HepG2 (cell line): ENCODE results near the gene MRPL2. TPM values are rescaled to one million over a fixed set of nuclear protein-coding genes. Genes with fewer than 3 reads are reported as not detected.

ENCODE experiments used
- ATF3 ChIP-seq: sonication (generic); formaldehyde crosslinking; IDR thresholded peaks from 2 replicates; pipeline ENCODE4 v1.4.0; 2020; ENCODE audit warnings: missing genetic modification reagents
- CREM ChIP-seq, 2 experiments: sonication (generic) in 1 of 2; formaldehyde crosslinking in 1 of 2; IDR thresholded peaks; 2 replicates each; pipeline versions ENCODE4 v1.4.0 to v1.6.1; 2016 to 2020; ENCODE audit warnings: antibody characterized with exemption in 1 of 2, mild to moderate bottlenecking in 1 of 2, missing genetic modification reagents in 1 of 2
- HOXD1 ChIP-seq: sonication (generic); formaldehyde crosslinking; IDR thresholded peaks from 2 replicates; pipeline ENCODE4 v1.5.0; 2020; ENCODE audit warnings: missing genetic modification reagents
- MBD4 ChIP-seq: IDR thresholded peaks from 2 replicates; pipeline ENCODE4 v1.6.1; 2012; ENCODE audit warnings: low read length, inconsistent platforms, borderline replicate concordance
- MED1 ChIP-seq: sonication (generic); formaldehyde crosslinking; IDR thresholded peaks from 2 replicates; pipeline ENCODE4 v1.4.0; 2020; ENCODE audit warnings: missing genetic modification reagents
- NR2F6 ChIP-seq, 2 experiments: IDR thresholded peaks; 2 replicates each; pipeline ENCODE4 v1.6.1; 2016; ENCODE audit warnings: antibody characterized with exemption in 1 of 2, mild to moderate bottlenecking in 1 of 2
- RBFOX2 ChIP-seq: fragments of 200-400 bp; formaldehyde crosslinking; IDR thresholded peaks from 2 replicates; pipeline ENCODE4 v1.6.1; 2017; ENCODE audit warnings: low read depth, mild to moderate bottlenecking, low read length
- SNAI1 ChIP-seq: sonication (generic); formaldehyde crosslinking; IDR thresholded peaks from 2 replicates; pipeline ENCODE4 v1.5.0; 2020; ENCODE audit warnings: mild to moderate bottlenecking, missing genetic modification reagents, borderline replicate concordance
- SNAPC2 ChIP-seq: sonication (generic); formaldehyde crosslinking; IDR thresholded peaks from 2 replicates; pipeline ENCODE4 v1.8.1; 2022; ENCODE audit warnings: mild to moderate bottlenecking, missing genetic modification reagents
- SPEN ChIP-seq: sonication (generic); formaldehyde crosslinking; IDR thresholded peaks from 2 replicates; pipeline ENCODE4 v1.5.1; 2020; ENCODE audit warnings: low read depth, mild to moderate bottlenecking, missing genetic modification reagents
- SRY ChIP-seq: sonication (generic); formaldehyde crosslinking; IDR thresholded peaks from 2 replicates; pipeline ENCODE4 v1.8.0; 2022; ENCODE audit warnings: mild to moderate bottlenecking, missing genetic modification reagents
- TMF1 ChIP-seq: sonication (generic); formaldehyde crosslinking; IDR thresholded peaks from 2 replicates; pipeline ENCODE4 v1.8.1; 2022; ENCODE audit warnings: low read depth, missing genetic modification reagents
- ZBTB8A ChIP-seq: sonication (generic); formaldehyde crosslinking; IDR thresholded peaks from 2 replicates; pipeline ENCODE4 v1.4.0; 2020; ENCODE audit warnings: mild to moderate bottlenecking, low read depth, missing genetic modification reagents, borderline replicate concordance
- ZFAT ChIP-seq: sonication (generic); formaldehyde crosslinking; conservative IDR thresholded peaks from 2 replicates; pipeline ENCODE4 v1.8.1; 2023; ENCODE audit warnings: missing genetic modification reagents, inconsistent platforms
- ZNF773 ChIP-seq: sonication (generic); formaldehyde crosslinking; IDR thresholded peaks from 2 replicates; pipeline ENCODE4 v1.4.0; 2020; ENCODE audit warnings: missing genetic modification reagents, borderline replicate concordance
- polyA plus RNA-seq, 8 experiments: library from polyadenylated mRNA; depleted of rRNA in 3 of 8; stranded (reverse) in 7 of 8; unstranded in 1 of 8; fragments of >200 nt; fragmentation: Illumina TruSeq in 4 of 8; extraction: Trizol in 4 of 8; gene quantifications; 2 replicates each; pipeline versions ENCODE4 v1.2.1 to v1.2.3, GENCODE V29; 2011 to 2016; ENCODE audit warnings: low read depth in 4 of 8, missing spikeins in 1 of 8, mixed read lengths in 1 of 8; ENCODE audit not compliant: insufficient read depth in 1 of 8
- total RNA-seq, 5 experiments: library from RNA; depleted of rRNA; stranded (reverse); fragments of >200 nt; fragmentation: Illumina TruSeq; extraction: Trizol; gene quantifications; 2 replicates each; pipeline ENCODE4 v1.2.3, GENCODE V29; 2016; ENCODE audit warnings: low read depth in 1 of 5
- TF ChIP-seq, protein P1 (sequence below): sonication (generic); formaldehyde crosslinking; IDR thresholded peaks from 2 replicates; pipeline ENCODE4 v1.8.1; 2023; ENCODE audit warnings: missing genetic modification reagents, inconsistent platforms, borderline replicate concordance
- TF ChIP-seq, protein P2 (sequence below): sonication (generic); formaldehyde crosslinking; IDR thresholded peaks from 2 replicates; pipeline ENCODE4 v1.8.0; 2023; ENCODE audit warnings: mild to moderate bottlenecking, missing genetic modification reagents
- TF ChIP-seq, protein P3 (sequence below): sonication (generic); formaldehyde crosslinking; IDR thresholded peaks from 2 replicates; pipeline ENCODE4 v1.4.0; 2020; ENCODE audit warnings: mild to moderate bottlenecking, missing genetic modification reagents
- TF ChIP-seq, protein P4 (sequence below), 2 experiments: sonication (generic) in 1 of 2; formaldehyde crosslinking in 1 of 2; IDR thresholded peaks; 2 replicates each; pipeline versions ENCODE4 v1.4.0 to v1.6.1; 2016 to 2020; ENCODE audit warnings: borderline replicate concordance in 1 of 2, low read depth in 1 of 2, mild to moderate bottlenecking in 1 of 2, missing genetic modification reagents in 1 of 2

The MRPL2 gene
- total and polyA plus RNA-seq, 2 of the 13 experiments (the other 11 are each of a cell fraction or from before 2014, with no cell fraction given): 56.8 to 65.6 TPM

- TF ChIP-seq, protein P1, sequence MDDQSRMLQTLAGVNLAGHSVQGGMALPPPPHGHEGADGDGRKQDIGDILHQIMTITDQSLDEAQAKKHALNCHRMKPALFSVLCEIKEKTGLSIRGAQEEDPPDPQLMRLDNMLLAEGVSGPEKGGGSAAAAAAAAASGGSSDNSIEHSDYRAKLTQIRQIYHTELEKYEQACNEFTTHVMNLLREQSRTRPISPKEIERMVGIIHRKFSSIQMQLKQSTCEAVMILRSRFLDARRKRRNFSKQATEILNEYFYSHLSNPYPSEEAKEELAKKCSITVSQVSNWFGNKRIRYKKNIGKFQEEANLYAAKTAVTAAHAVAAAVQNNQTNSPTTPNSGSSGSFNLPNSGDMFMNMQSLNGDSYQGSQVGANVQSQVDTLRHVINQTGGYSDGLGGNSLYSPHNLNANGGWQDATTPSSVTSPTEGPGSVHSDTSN (CRISPR knock-in tag): no peak
- TF ChIP-seq ZNF773 (CRISPR knock-in tag) (no peak), NR2F6 (IDR thresholded peaks at IDR 0.05) (peak; percentile 76), NR2F6 (CRISPR knock-in tag; IDR thresholded peaks at IDR 0.05) (peak; percentile 94), ZFAT (CRISPR knock-in tag) (no peak), SNAI1 (CRISPR knock-in tag) (peak; percentile 80; the same call in 1 of the 2 replicates), RBFOX2 (peak; percentile 85), SRY (peak; percentile 51; the same call in 1 of the 2 replicates), ATF3 (CRISPR knock-in tag) (0 out of 2 replicates have a peak, but pooled peaks have one; percentile 12), TMF1 (no peak), MBD4 (no peak), ZBTB8A (CRISPR knock-in tag) (no peak), SNAPC2 (CRISPR knock-in tag) (no peak), CREM (IDR thresholded peaks at IDR 0.05) (peak; percentile 100), CREM (CRISPR knock-in tag; IDR thresholded peaks at IDR 0.05) (peak; percentile 97), HOXD1 (CRISPR knock-in tag) (no peak), MED1 (CRISPR knock-in tag) (0 out of 2 replicates have a peak, but pooled peaks have one; percentile 15), SPEN (CRISPR knock-in tag) (peak; percentile 75; the same call in 1 of the 2 replicates)
- TF ChIP-seq, protein P2, sequence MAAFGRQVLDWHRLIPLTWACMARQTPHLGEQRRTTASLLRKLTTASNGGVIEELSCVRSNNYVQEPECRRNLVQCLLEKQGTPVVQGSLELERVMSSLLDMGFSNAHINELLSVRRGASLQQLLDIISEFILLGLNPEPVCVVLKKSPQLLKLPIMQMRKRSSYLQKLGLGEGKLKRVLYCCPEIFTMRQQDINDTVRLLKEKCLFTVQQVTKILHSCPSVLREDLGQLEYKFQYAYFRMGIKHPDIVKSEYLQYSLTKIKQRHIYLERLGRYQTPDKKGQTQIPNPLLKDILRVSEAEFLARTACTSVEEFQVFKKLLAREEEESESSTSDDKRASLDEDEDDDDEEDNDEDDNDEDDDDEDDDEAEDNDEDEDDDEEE: no peak
- TF ChIP-seq, protein P3, sequence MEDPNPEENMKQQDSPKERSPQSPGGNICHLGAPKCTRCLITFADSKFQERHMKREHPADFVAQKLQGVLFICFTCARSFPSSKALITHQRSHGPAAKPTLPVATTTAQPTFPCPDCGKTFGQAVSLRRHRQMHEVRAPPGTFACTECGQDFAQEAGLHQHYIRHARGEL: no peak
- TF ChIP-seq, protein P4, sequence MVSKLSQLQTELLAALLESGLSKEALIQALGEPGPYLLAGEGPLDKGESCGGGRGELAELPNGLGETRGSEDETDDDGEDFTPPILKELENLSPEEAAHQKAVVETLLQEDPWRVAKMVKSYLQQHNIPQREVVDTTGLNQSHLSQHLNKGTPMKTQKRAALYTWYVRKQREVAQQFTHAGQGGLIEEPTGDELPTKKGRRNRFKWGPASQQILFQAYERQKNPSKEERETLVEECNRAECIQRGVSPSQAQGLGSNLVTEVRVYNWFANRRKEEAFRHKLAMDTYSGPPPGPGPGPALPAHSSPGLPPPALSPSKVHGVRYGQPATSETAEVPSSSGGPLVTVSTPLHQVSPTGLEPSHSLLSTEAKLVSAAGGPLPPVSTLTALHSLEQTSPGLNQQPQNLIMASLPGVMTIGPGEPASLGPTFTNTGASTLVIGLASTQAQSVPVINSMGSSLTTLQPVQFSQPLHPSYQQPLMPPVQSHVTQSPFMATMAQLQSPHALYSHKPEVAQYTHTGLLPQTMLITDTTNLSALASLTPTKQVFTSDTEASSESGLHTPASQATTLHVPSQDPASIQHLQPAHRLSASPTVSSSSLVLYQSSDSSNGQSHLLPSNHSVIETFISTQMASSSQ (IDR thresholded peaks at IDR 0.05; ENCODE audit: low read depth): no peak; the same call in 1 of the 2 replicates
- TF ChIP-seq, protein P4 (CRISPR knock-in tag; IDR thresholded peaks at IDR 0.05; ENCODE audit: borderline replicate concordance): peak; percentile 40
These were observed at the start of gene MRPL2, which contains the start of gene KLC4 (continued) for GRCh38 chr6:43059168-43060033.
